H9 (cell line): ENCODE results near the gene SH3RF3. TPM values are rescaled to one million over a fixed set of nuclear protein-coding genes. Genes with fewer than 3 reads are reported as not detected.

Experiments
- DNase-seq: peaks from one replicate; pipeline ENCODE4 v3.0.0-alpha.2; 2017
- H2AFZ ChIP-seq: one replicate; pipeline ENCODE4 v1.6.1; 2013; ENCODE audit warnings: mild to moderate bottlenecking, low read length, control low read depth, moderate library complexity
- H2AK5ac ChIP-seq: 2 replicates; pipeline ENCODE4 v1.6.1; 2013; ENCODE audit warnings: low read length, control low read depth, mixed read lengths; ENCODE audit not compliant: insufficient read length
- H2BK120ac ChIP-seq: one replicate; pipeline ENCODE4 v1.6.1; 2013; ENCODE audit warnings: low read depth, mild to moderate bottlenecking, low read length, control low read depth, inconsistent platforms; ENCODE audit not compliant: poor library complexity, severe bottlenecking
- H2BK12ac ChIP-seq: 2 replicates; pipeline ENCODE4 v1.6.1; 2013; ENCODE audit warnings: low read length, control low read depth, mixed read lengths, low read depth; ENCODE audit not compliant: insufficient read length
- H2BK15ac ChIP-seq: 2 replicates; pipeline ENCODE4 v1.6.1; 2013; ENCODE audit warnings: low read depth, low read length, control low read depth
- H2BK20ac ChIP-seq: one replicate; pipeline ENCODE4 v1.6.1; 2013; ENCODE audit warnings: low read depth, mild to moderate bottlenecking, low read length, control low read depth, inconsistent platforms; ENCODE audit not compliant: poor library complexity, severe bottlenecking
- H2BK5ac ChIP-seq: 2 replicates; pipeline ENCODE4 v1.6.1; 2013; ENCODE audit warnings: low read length, control low read depth, mixed read lengths; ENCODE audit not compliant: insufficient read length
- H3K14ac ChIP-seq: 2 replicates; pipeline ENCODE4 v1.6.1; 2013; ENCODE audit warnings: low read length, control low read depth; ENCODE audit not compliant: insufficient read depth
- H3K18ac ChIP-seq: 2 replicates; pipeline ENCODE4 v1.6.1; 2013; ENCODE audit warnings: low read depth, mild to moderate bottlenecking, mixed read lengths, low read length, control low read depth; ENCODE audit not compliant: insufficient read length
- H3K23ac ChIP-seq: 2 replicates; pipeline ENCODE4 v1.6.1; 2013; ENCODE audit warnings: low read length, control low read depth, mixed read lengths, low read depth; ENCODE audit not compliant: insufficient read length
- H3K23me2 ChIP-seq: 2 replicates; pipeline ENCODE4 v1.6.1; 2013; ENCODE audit warnings: low read depth, mild to moderate bottlenecking, mixed read lengths, low read length, control low read depth; ENCODE audit not compliant: insufficient read length, poor library complexity, severe bottlenecking
- H3K27ac ChIP-seq: 2 replicates; pipeline ENCODE4 v1.5.1; 2013; ENCODE audit warnings: low read length, control low read depth, mixed read lengths, low read depth; ENCODE audit not compliant: insufficient read length
- H3K27me3 ChIP-seq: 2 replicates; pipeline ENCODE4 v1.6.1; 2013; ENCODE audit warnings: low read length, control low read depth, inconsistent platforms; ENCODE audit not compliant: insufficient read depth
- H3K4ac ChIP-seq: 2 replicates; pipeline ENCODE4 v1.6.1; 2013; ENCODE audit warnings: low read depth, mild to moderate bottlenecking, control low read depth, inconsistent platforms, low read length, moderate library complexity
- H3K4me1 ChIP-seq: 2 replicates; pipeline ENCODE4 v1.6.1; 2013; ENCODE audit warnings: low read length, control low read depth, inconsistent platforms; ENCODE audit not compliant: insufficient read depth
- H3K4me2 ChIP-seq: 2 replicates; pipeline ENCODE4 v1.6.1; 2013; ENCODE audit warnings: low read length, control low read depth, mixed read lengths; ENCODE audit not compliant: insufficient read length, insufficient read depth
- H3K56ac ChIP-seq: 2 replicates; pipeline ENCODE4 v1.6.1; 2013; ENCODE audit warnings: low read depth, mild to moderate bottlenecking, mixed read lengths, low read length, control low read depth; ENCODE audit not compliant: insufficient read length
- H3K79me1 ChIP-seq: 2 replicates; pipeline ENCODE4 v1.6.1; 2013; ENCODE audit warnings: low read depth, mild to moderate bottlenecking, moderate library complexity, low read length, control low read depth, inconsistent platforms; ENCODE audit not compliant: insufficient read depth, poor library complexity, severe bottlenecking
- H3K79me2 ChIP-seq: 2 replicates; pipeline ENCODE4 v1.6.1; 2013; ENCODE audit warnings: low read length, control low read depth, inconsistent platforms; ENCODE audit not compliant: insufficient read depth
- H3K9ac ChIP-seq: 2 replicates; pipeline ENCODE4 v1.6.1; 2013; ENCODE audit warnings: low read length, control low read depth, mixed read lengths; ENCODE audit not compliant: insufficient read length; ENCODE audit errors: extremely low read depth
- H3K9me3 ChIP-seq: one replicate; pipeline ENCODE4 v1.6.1; 2013; ENCODE audit warnings: low read depth, low read length, inconsistent platforms; ENCODE audit not compliant: control insufficient read depth
- H3T11ph ChIP-seq: one replicate; pipeline ENCODE4 v1.6.1; 2013; ENCODE audit warnings: mild to moderate bottlenecking, low read length, control low read depth, inconsistent platforms
- H4K20me1 ChIP-seq: one replicate; pipeline ENCODE4 v1.6.1; 2013; ENCODE audit not compliant: control insufficient read depth, insufficient read length, insufficient read depth
- H4K5ac ChIP-seq: 2 replicates; pipeline ENCODE4 v1.6.1; 2013; ENCODE audit warnings: low read depth, mild to moderate bottlenecking, mixed read lengths, low read length, control low read depth; ENCODE audit not compliant: insufficient read length
- H4K8ac ChIP-seq: replicated peaks from 2 replicates; pipeline ENCODE4 v1.6.1; 2013; ENCODE audit warnings: low read length, control low read depth, mixed read lengths, low read depth; ENCODE audit not compliant: insufficient read length
- H4K91ac ChIP-seq: 2 replicates; pipeline ENCODE4 v1.6.1; 2013; ENCODE audit warnings: low read depth, mild to moderate bottlenecking, moderate library complexity, mixed read lengths, low read length, control low read depth; ENCODE audit not compliant: insufficient read length
- H3K27ac Mint-ChIP-seq, 3 experiments: 2 replicates in 2 of 3; 3 replicates in 1 of 3; pipeline ENCODE4 v1.8.0; 2020 to 2021; ENCODE audit warnings: mixed read lengths in 3 of 3, mild to moderate bottlenecking in 1 of 3, moderate library complexity in 1 of 3
- H3K27me3 Mint-ChIP-seq: 2 replicates; pipeline ENCODE4 v1.8.0; 2021; ENCODE audit warnings: low read depth, mild to moderate bottlenecking, moderate library complexity, mixed read lengths
- H3K36me3 Mint-ChIP-seq, 3 experiments: 2 replicates in 2 of 3; 3 replicates in 1 of 3; pipeline ENCODE4 v1.8.0; 2020 to 2021; ENCODE audit warnings: low read depth in 3 of 3, mixed read lengths in 3 of 3; ENCODE audit not compliant: insufficient read depth in 1 of 3
- H3K4me1 Mint-ChIP-seq, 2 experiments: 2 replicates each; pipeline ENCODE4 v1.8.0; 2020; ENCODE audit warnings: mixed read lengths in 2 of 2
- H3K4me3 Mint-ChIP-seq, 2 experiments: 2 replicates in 1 of 2; 3 replicates in 1 of 2; pipeline ENCODE4 v1.8.0; 2020 to 2021; ENCODE audit warnings: mild to moderate bottlenecking in 2 of 2, mixed read lengths in 2 of 2, moderate library complexity in 1 of 2
- H3K9me3 Mint-ChIP-seq, 2 experiments: 2 replicates in 1 of 2; 3 replicates in 1 of 2; pipeline ENCODE4 v1.8.0; 2020; ENCODE audit warnings: mild to moderate bottlenecking in 2 of 2, mixed read lengths in 2 of 2, moderate library complexity in 1 of 2
- WGBS: extraction: QIAGEN DNeasy Blood & Tissue Kit; methylation state at CpG from one replicate; pipeline ENCODE4 v1.1.7; 2013; ENCODE audit warnings: missing lambda C conversion rate, low lambda C conversion rate, mixed read lengths; ENCODE audit not compliant: insufficient read length; ENCODE audit errors: extremely low coverage; 5-methylcytosine and 5-hydroxymethylcytosine counted together
- total RNA-seq: library from RNA; stranded (reverse); gene quantifications from 2 replicates; pipeline ENCODE4 v1.2.1, GENCODE V29; 2021
- TF ChIP-seq, protein P1 (sequence below): fragments of 200-600 bp; sonication (generic); conservative IDR thresholded peaks from 3 replicates; pipeline ENCODE4 v1.8.0; 2021; ENCODE audit warnings: antibody characterized with exemption, mild to moderate bottlenecking

The SH3RF3 gene
- total RNA-seq, 1 experiment from 2014 or later: 0.46 TPM

DNA sequence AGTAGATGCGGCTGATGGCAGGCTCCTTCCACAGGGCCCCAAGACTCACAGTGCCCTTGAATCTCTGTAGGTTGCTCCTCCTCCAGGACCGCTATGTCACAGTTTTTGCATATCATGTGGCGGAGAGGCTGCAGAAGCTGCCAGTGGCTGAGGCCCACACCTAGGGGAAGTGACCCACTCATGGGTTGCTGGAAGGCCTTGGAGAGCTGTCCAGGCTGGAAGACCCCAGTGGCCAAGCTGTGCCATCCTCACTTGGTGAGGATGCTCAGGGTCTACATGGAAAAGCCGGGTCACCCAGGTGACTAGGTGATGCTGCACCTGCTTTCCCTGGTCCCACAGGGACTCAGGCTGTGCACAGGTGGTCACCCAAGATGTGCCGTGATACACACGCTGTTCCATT, 394.1 kb downstream of the SH3RF3 start:
- Histone ChIP-seq H3K18ac (no peak overlapping the region), H2AFZ (no peak overlapping the region), H3K23me2 (no peaks in the 10 kb centered on the region), H4K20me1 (no peaks in the 10 kb centered on the region), H3K4ac (no peak overlapping the region), H3K79me2 (no peaks in the 10 kb centered on the region), H3K23ac (no peak overlapping the region), H2BK12ac (no peak overlapping the region), H4K8ac (no peak overlapping the region), H3K56ac (no peak overlapping the region), H3K4me2 (no peak overlapping the region), H4K91ac (no peak overlapping the region), H2BK5ac (no peak overlapping the region), H3K27ac (no peak overlapping the region), H3K4me1 (no peaks in the 10 kb centered on the region), H2BK20ac (no peak overlapping the region), H3K79me1 (no peaks in the 10 kb centered on the region), H3K9me3 (no peaks in the 10 kb centered on the region), H3T11ph (no peak overlapping the region), H2AK5ac (no peak overlapping the region), H3K14ac (no peak overlapping the region), H2BK15ac (no peak overlapping the region), H3K9ac (no peak overlapping the region), H4K5ac (no peak overlapping the region), H3K27me3 (no peaks in the 10 kb centered on the region), H2BK120ac (no peak overlapping the region)
- Mint-ChIP-seq H3K4me3 (no peak overlapping the region), H3K4me1 (no peaks in the 10 kb centered on the region), H3K27me3 (no peaks in the 10 kb centered on the region), H3K27ac (no peak overlapping the region), H3K9me3 (no peaks in the 10 kb centered on the region), H3K36me3 (no peaks in the 10 kb centered on the region)
- TF ChIP-seq, protein P1, sequence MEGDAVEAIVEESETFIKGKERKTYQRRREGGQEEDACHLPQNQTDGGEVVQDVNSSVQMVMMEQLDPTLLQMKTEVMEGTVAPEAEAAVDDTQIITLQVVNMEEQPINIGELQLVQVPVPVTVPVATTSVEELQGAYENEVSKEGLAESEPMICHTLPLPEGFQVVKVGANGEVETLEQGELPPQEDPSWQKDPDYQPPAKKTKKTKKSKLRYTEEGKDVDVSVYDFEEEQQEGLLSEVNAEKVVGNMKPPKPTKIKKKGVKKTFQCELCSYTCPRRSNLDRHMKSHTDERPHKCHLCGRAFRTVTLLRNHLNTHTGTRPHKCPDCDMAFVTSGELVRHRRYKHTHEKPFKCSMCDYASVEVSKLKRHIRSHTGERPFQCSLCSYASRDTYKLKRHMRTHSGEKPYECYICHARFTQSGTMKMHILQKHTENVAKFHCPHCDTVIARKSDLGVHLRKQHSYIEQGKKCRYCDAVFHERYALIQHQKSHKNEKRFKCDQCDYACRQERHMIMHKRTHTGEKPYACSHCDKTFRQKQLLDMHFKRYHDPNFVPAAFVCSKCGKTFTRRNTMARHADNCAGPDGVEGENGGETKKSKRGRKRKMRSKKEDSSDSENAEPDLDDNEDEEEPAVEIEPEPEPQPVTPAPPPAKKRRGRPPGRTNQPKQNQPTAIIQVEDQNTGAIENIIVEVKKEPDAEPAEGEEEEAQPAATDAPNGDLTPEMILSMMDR: no peak
- DNase-seq: no peak
- whole genome bisulfite sequencing: no CpG with 5 or more reads among the region's 6 CpGs
